H1 (cell line): ENCODE measurements around the gene HOXC11. TPM values are rescaled to one million over a fixed set of nuclear protein-coding genes. Genes with fewer than 3 reads are reported as not detected.

Experiments used
- CTCF ChIA-PET: fragments of 300-600 bp; sonication (Branson Sonifier 250); formaldehyde crosslinking; loops from one replicate; lab custom pipeline; 2021; ENCODE audit not compliant: partially characterized antibody; lab: Charles Lee
- POLR2A ChIA-PET: fragments of 300-600 bp; sonication (Branson Sonifier 250); formaldehyde crosslinking; loops from one replicate; lab custom pipeline; 2021; ENCODE audit warnings: inconsistent platforms; ENCODE audit not compliant: partially characterized antibody; lab: Charles Lee
- DNase-seq, 2 experiments: peaks; one replicate each; pipeline versions ENCODE4 v3.0.0 to v3.0.0-alpha.2; 2010 to 2022; ENCODE audit warnings: low spot score in 2 of 2, low read depth in 1 of 2, mixed read lengths in 1 of 2
- FAIRE-seq: peaks from 2 replicates; lab custom pipeline; 2011; peaks lifted over from hg19 to GRCh38; lab: Jason Lieb, UNC
- H2AFZ ChIP-seq: 2 replicates; pipeline ENCODE4 v1.8.1; 2012; ENCODE audit warnings: low read length, inconsistent platforms
- H2AK5ac ChIP-seq: 2 replicates; pipeline ENCODE4 v1.6.1; 2013; ENCODE audit warnings: low read depth, low read length
- H2BK120ac ChIP-seq: replicated peaks from 2 replicates; pipeline ENCODE3; 2013; ENCODE audit warnings: low read depth, low read length, inconsistent platforms
- H2BK12ac ChIP-seq: 2 replicates; pipeline ENCODE4 v1.6.1; 2013; ENCODE audit warnings: low read depth, low read length
- H2BK15ac ChIP-seq: 2 replicates; pipeline ENCODE4 v1.6.1; 2013; ENCODE audit warnings: low read length
- H2BK20ac ChIP-seq: 2 replicates; pipeline ENCODE4 v1.6.1; 2013; ENCODE audit warnings: low read length
- H2BK5ac ChIP-seq: 2 replicates; pipeline ENCODE4 v1.6.1; 2013; ENCODE audit warnings: low read depth, low read length
- H3K14ac ChIP-seq: 2 replicates; pipeline ENCODE4 v1.6.1; 2013; ENCODE audit warnings: inconsistent platforms; ENCODE audit not compliant: insufficient read length
- H3K18ac ChIP-seq: 2 replicates; pipeline ENCODE4 v1.6.1; 2013; ENCODE audit warnings: low read length; ENCODE audit errors: extremely low read depth
- H3K23ac ChIP-seq: 2 replicates; pipeline ENCODE4 v1.6.1; 2013; ENCODE audit warnings: inconsistent platforms; ENCODE audit not compliant: insufficient read length
- H3K23me2 ChIP-seq: 2 replicates; pipeline ENCODE4 v1.6.1; 2013; ENCODE audit warnings: low read depth, low read length
- H3K27ac ChIP-seq: 2 replicates; pipeline ENCODE4 v1.6.1; 2011; ENCODE audit warnings: low read depth, low read length, inconsistent platforms
- H3K27me3 ChIP-seq, 4 experiments: replicated peaks in 1 of 4; 1 replicate in 1 of 4; 2 replicates in 3 of 4; pipeline versions ENCODE4 v1.6.1 to v1.8.1; 2011 to 2013; ENCODE audit warnings: low read length in 3 of 4, mild to moderate bottlenecking in 3 of 4, inconsistent platforms in 2 of 4, mixed read lengths in 2 of 4, moderate library complexity in 1 of 4; ENCODE audit not compliant: control insufficient read depth in 3 of 4, insufficient read depth in 3 of 4; ENCODE audit errors: extremely low read depth in 1 of 4
- H3K36me3 ChIP-seq, 4 experiments: 2 replicates each; pipeline versions ENCODE4 v1.6.1 to v1.8.1; 2011 to 2013; ENCODE audit warnings: mild to moderate bottlenecking in 4 of 4, low read length in 3 of 4, moderate library complexity in 2 of 4, control low read depth in 1 of 4, inconsistent platforms in 1 of 4; ENCODE audit not compliant: insufficient read depth in 4 of 4, control insufficient read depth in 2 of 4
- H3K4ac ChIP-seq: replicated peaks from 2 replicates; pipeline ENCODE3; 2013; ENCODE audit warnings: low read length, low read depth, mixed read lengths, inconsistent platforms; ENCODE audit not compliant: insufficient read length
- H3K4me1 ChIP-seq, 4 experiments: replicated peaks in 1 of 4; 1 replicate in 1 of 4; 2 replicates in 3 of 4; pipeline versions ENCODE4 v1.6.1 to v1.8.1; 2011 to 2013; ENCODE audit warnings: low read length in 3 of 4, inconsistent platforms in 2 of 4, mixed read lengths in 1 of 4; ENCODE audit not compliant: insufficient read depth in 4 of 4, control insufficient read depth in 3 of 4
- H3K4me2 ChIP-seq, 2 experiments: 2 replicates each; pipeline versions ENCODE4 v1.6.1 to v1.8.1; 2011 to 2013; ENCODE audit warnings: low read depth in 2 of 2, low read length in 2 of 2, control low read depth in 1 of 2, inconsistent platforms in 1 of 2, mild to moderate bottlenecking in 1 of 2; ENCODE audit not compliant: insufficient read depth in 1 of 2
- H3K4me3 ChIP-seq, 4 experiments: fragments of 200-600, 300-600 bp in 1 of 4; sonication (generic), shearing (Covaris generic), sonication (Bioruptor Twin) in 1 of 4; 2 replicates each; pipeline versions ENCODE4 v1.5.1 to v1.8.1; 2011 to 2016; ENCODE audit warnings: low read length in 4 of 4, low read depth in 3 of 4, control low read depth in 2 of 4, inconsistent platforms in 2 of 4, mild to moderate bottlenecking in 2 of 4, mixed read lengths in 1 of 4, moderate library complexity in 1 of 4; ENCODE audit not compliant: insufficient read depth in 2 of 4; ENCODE audit errors: extremely low read depth in 1 of 4
- H3K56ac ChIP-seq: replicated peaks from 2 replicates; pipeline ENCODE3; 2013; ENCODE audit warnings: low read depth, mild to moderate bottlenecking, mixed read lengths, low read length, inconsistent platforms; ENCODE audit not compliant: insufficient read length
- H3K79me1 ChIP-seq: 2 replicates; pipeline ENCODE4 v1.6.1; 2013; ENCODE audit warnings: low read depth, low read length, control low read depth
- H3K79me2 ChIP-seq, 2 experiments: 2 replicates each; pipeline versions ENCODE4 v1.6.1 to v1.8.1; 2012 to 2013; ENCODE audit warnings: low read length in 2 of 2, mild to moderate bottlenecking in 2 of 2, inconsistent platforms in 1 of 2; ENCODE audit not compliant: insufficient read depth in 2 of 2, control insufficient read depth in 1 of 2
- H3K9ac ChIP-seq, 4 experiments: replicated peaks in 1 of 4; 1 replicate in 1 of 4; 2 replicates in 3 of 4; pipeline versions ENCODE4 v1.6.1 to v1.8.1; 2011 to 2013; ENCODE audit warnings: low read depth in 3 of 4, low read length in 3 of 4, control low read depth in 2 of 4, mild to moderate bottlenecking in 2 of 4, moderate library complexity in 2 of 4, inconsistent platforms in 1 of 4; ENCODE audit errors: extremely low read depth in 1 of 4
- H3K9me3 ChIP-seq, 2 experiments: 2 replicates each; pipeline versions ENCODE4 v1.6.1 to v1.8.1; 2012 to 2013; ENCODE audit warnings: mild to moderate bottlenecking in 2 of 2, moderate library complexity in 2 of 2, control low read depth in 1 of 2, inconsistent platforms in 1 of 2, low read depth in 1 of 2, low read length in 1 of 2, mixed read lengths in 1 of 2; ENCODE audit not compliant: insufficient read depth in 2 of 2
- H4K20me1 ChIP-seq, 2 experiments: replicated peaks in 1 of 2; 2 replicates each; pipeline versions ENCODE3 to v1.8.1; 2011 to 2013; ENCODE audit warnings: inconsistent platforms in 2 of 2, low read length in 2 of 2, mild to moderate bottlenecking in 1 of 2; ENCODE audit not compliant: insufficient read depth in 2 of 2, control insufficient read depth in 1 of 2
- H4K5ac ChIP-seq: 2 replicates; pipeline ENCODE4 v1.6.1; 2013; ENCODE audit warnings: low read length, low read depth, mixed read lengths, inconsistent platforms; ENCODE audit not compliant: insufficient read length
- H4K8ac ChIP-seq: 2 replicates; pipeline ENCODE4 v1.8.0; 2013; ENCODE audit warnings: mild to moderate bottlenecking, moderate library complexity, low read length, inconsistent platforms; ENCODE audit not compliant: insufficient read depth; ENCODE audit errors: extremely low read depth
- H4K91ac ChIP-seq: replicated peaks from 2 replicates; pipeline ENCODE3; 2013; ENCODE audit warnings: low read length, mixed read lengths, inconsistent platforms; ENCODE audit not compliant: insufficient read length
- CBX8 ChIP-seq: fragments of 300-800, 300-1000 bp; sonication (generic); IDR thresholded peaks from 2 replicates; pipeline ENCODE4 v1.7.1; 2016; ENCODE audit warnings: low read depth, low read length, borderline replicate concordance
- CTBP2 ChIP-seq: IDR thresholded peaks from 2 replicates; pipeline ENCODE4 v1.7.0; 2011; ENCODE audit warnings: borderline replicate concordance, mild to moderate bottlenecking, moderate library complexity, mixed read lengths, low read length; ENCODE audit not compliant: insufficient read depth, insufficient read length
- E2F6 ChIP-seq: IDR thresholded peaks from 2 replicates; pipeline ENCODE4 v1.6.1; 2012; ENCODE audit warnings: inconsistent platforms
- MAX ChIP-seq: IDR thresholded peaks from 2 replicates; pipeline ENCODE4 v1.6.1; 2012; ENCODE audit warnings: inconsistent platforms
- SP2 ChIP-seq: IDR thresholded peaks from 2 replicates; pipeline ENCODE4 v1.6.1; 2012; ENCODE audit warnings: mild to moderate bottlenecking, low read length, inconsistent platforms
- WGBS, 2 experiments: shearing (Covaris generic) in 1 of 2; methylation state at CpG; one replicate each; pipeline versions ENCODE4 v1.1.6 to v1.1.7; 2013 to 2015; ENCODE audit warnings: low lambda C conversion rate in 2 of 2, mixed read lengths in 2 of 2, inconsistent platforms in 1 of 2, low coverage in 1 of 2, missing lambda C conversion rate in 1 of 2; ENCODE audit not compliant: insufficient replicate concordance in 2 of 2, insufficient coverage in 1 of 2, insufficient read length in 1 of 2; ENCODE audit errors: extremely low coverage in 1 of 2, missing lambda C conversion rate in 1 of 2; 5-methylcytosine and 5-hydroxymethylcytosine counted together
- polyA plus RNA-seq, 7 experiments: library from polyadenylated mRNA; depleted of rRNA in 3 of 7; stranded (reverse) in 5 of 7; unstranded in 2 of 7; fragments of >200 nt in 5 of 7; fragments of 200-250 nt in 2 of 7; gene quantifications; 1 replicate in 5 of 7; 2 replicates in 1 of 7; 4 replicates in 1 of 7; pipeline versions ENCODE4 v1.2.1 to v1.2.3, GENCODE V29; 2011 to 2013; ENCODE audit warnings: missing spikeins in 2 of 7, mixed read lengths in 2 of 7
- total RNA-seq: library from RNA; stranded (reverse); fragmentation: NEBNext Ultra II Directional; extraction: Animal tissue kit (Norgen Biotek cat#: 25700); gene quantifications from 2 replicates; pipeline ENCODE4 v1.2.1, GENCODE V29; 2021
- TF ChIP-seq, protein P1 (sequence below): IDR thresholded peaks from 2 replicates; pipeline ENCODE4 v1.6.1; 2012; ENCODE audit warnings: low read length, inconsistent platforms
- TF ChIP-seq, protein P2 (sequence below): IDR thresholded peaks from 2 replicates; pipeline ENCODE4 v1.6.1; 2011; ENCODE audit warnings: low read depth, mild to moderate bottlenecking, low read length; ENCODE audit not compliant: insufficient read depth

Gene HOXC11
- total and polyA plus RNA-seq, 2 of the 8 experiments (the other 6 are each of a cell fraction or from before 2014, with no cell fraction given): not detected

DNA sequence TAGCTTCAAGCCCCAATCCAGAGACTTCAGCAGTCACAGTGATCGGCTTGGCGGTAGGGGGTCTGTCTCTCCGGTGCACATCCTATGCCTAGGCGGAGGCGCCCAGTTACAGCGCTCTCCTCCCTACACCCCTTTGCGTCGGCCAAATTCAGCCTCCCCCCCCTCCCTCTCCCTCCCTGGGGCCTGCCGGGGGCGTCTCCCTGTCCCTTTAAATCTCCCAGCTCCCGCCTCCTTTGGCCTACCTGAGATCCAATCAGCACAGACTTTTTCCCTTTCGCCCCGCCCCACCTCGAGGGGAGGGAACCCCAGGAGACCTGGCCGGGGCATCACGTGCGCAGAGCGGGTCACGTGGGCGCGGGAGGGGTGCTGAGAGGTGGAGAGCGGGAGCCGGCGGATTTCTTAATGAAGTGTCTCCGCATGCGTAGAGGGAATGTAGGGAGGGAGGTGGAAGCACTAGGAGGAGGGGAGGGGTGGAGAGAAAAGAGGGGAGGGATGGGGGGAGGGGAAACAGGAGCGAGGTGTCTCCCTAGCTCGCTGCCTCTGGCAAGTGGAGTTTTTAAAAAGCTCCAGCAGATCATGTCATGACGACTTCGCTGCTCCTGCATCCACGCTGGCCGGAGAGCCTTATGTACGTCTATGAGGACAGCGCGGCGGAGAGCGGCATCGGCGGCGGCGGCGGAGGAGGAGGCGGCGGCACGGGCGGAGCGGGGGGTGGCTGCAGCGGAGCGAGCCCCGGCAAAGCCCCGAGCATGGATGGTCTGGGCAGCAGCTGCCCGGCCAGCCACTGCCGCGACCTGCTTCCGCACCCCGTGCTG lies 34.4 kb upstream of the HOXC11 start, which contains the start of gene HOXC13:
HOXC13 (plus strand) TSS at position 506 of the 815 bp plus-strand sequence; CDS start at position 582, 76 bp downstream.
- Histone ChIP-seq H3K36me3 (peaks cover 0 to 6% (median 0%) of the 10 kb centered on the region in 4 experiments; a peak in 1 of 8 replicates), H3K4me3 (peak within 1 kb of the TSS in 1 of 4 experiments; percentile 48; a peak in 3 of 8 replicates), H3K4ac (no peak within 1 kb of the TSS), H2AFZ (no peak within 1 kb of the TSS), H3K4me2 (peak within 1 kb of the TSS; percentile 52 to 53), H3K56ac (no peak within 1 kb of the TSS), H2BK20ac (no peak within 1 kb of the TSS), H2AK5ac (no peak within 1 kb of the TSS), H3K79me2 (no peaks in the 10 kb centered on the region), H3K9ac (no peak within 1 kb of the TSS), H4K5ac (no peak within 1 kb of the TSS), H4K20me1 (peaks cover 11 to 29% of the 10 kb centered on the region in 2 experiments), H4K8ac (peak within 1 kb of the TSS; percentile 63), H3K79me1 (no peaks in the 10 kb centered on the region), H3K18ac (no peak within 1 kb of the TSS; the same call in none of the 2 replicates), H2BK12ac (peak within 1 kb of the TSS; percentile 50; the same call in 1 of the 2 replicates), H3K27me3 (peaks cover 90 to 100% (median 97%) of the 10 kb centered on the region in 4 experiments), H3K9me3 (no peaks in the 10 kb centered on the region), H2BK5ac (peak within 1 kb of the TSS; percentile 35; the same call in 1 of the 2 replicates), H2BK120ac (no peak within 1 kb of the TSS), H3K27ac (no peak within 1 kb of the TSS), H4K91ac (no peak within 1 kb of the TSS), H2BK15ac (no peak within 1 kb of the TSS), H3K23ac (no peak within 1 kb of the TSS), H3K4me1 (peaks cover 0 to 6% (median 5%) of the 10 kb centered on the region in 4 experiments; a peak in 4 of 7 replicates), H3K23me2 (no peaks in the 10 kb centered on the region; the same call in 1 of the 2 replicates), H3K14ac (no peak within 1 kb of the TSS)
- DNase-seq: peak; percentile 92 to 97
- ChIA-PET CTCF (interaction anchor here (0.6 to 1.9 kb wide), 9 partner anchors 9 to 277 kb away, joined by 3 to 8 read pairs (median 4); no protein-coding TSS in a partner anchor), POLR2A (interaction anchor here (0.7 to 3.0 kb wide), 6 partner anchors 11 to 278 kb away, joined by 3 to 12 read pairs (median 3); no protein-coding TSS in a partner anchor)
- no peak for FAIRE-seq
- whole genome bisulfite sequencing, 2 experiments: 7% methylated on average over 33 of the region's 56 CpGs; no CpG with 5 or more reads in 1 of the 2 experiments
- TF ChIP-seq, protein P1, sequence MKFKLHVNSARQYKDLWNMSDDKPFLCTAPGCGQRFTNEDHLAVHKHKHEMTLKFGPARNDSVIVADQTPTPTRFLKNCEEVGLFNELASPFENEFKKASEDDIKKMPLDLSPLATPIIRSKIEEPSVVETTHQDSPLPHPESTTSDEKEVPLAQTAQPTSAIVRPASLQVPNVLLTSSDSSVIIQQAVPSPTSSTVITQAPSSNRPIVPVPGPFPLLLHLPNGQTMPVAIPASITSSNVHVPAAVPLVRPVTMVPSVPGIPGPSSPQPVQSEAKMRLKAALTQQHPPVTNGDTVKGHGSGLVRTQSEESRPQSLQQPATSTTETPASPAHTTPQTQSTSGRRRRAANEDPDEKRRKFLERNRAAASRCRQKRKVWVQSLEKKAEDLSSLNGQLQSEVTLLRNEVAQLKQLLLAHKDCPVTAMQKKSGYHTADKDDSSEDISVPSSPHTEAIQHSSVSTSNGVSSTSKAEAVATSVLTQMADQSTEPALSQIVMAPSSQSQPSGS: no peak
- TF ChIP-seq CTBP2 (peak; percentile 26), E2F6 (peak; percentile 96), SP2 (no peak), CBX8 (no peak), MAX (peak; percentile 92)
- TF ChIP-seq, protein P2, sequence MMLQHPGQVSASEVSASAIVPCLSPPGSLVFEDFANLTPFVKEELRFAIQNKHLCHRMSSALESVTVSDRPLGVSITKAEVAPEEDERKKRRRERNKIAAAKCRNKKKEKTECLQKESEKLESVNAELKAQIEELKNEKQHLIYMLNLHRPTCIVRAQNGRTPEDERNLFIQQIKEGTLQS: peak; percentile 99
